Stomach (tissue), 4 donors: ENCODE measurements around the gene COQ3.

Experiments used
- CTCF ChIP-seq, 7 experiments: fragments of 450-650 bp in 4 of 7; fragments of 200-600 bp in 3 of 7; sonication (generic) in 3 of 7; IDR thresholded peaks; one replicate each; pipeline ENCODE4 v1.5.1; 2016 to 2019; ENCODE audit warnings: antibody characterized with exemption in 7 of 7, control low read depth in 2 of 7, mild to moderate bottlenecking in 1 of 7
- POLR2A ChIP-seq, 4 donors: fragments of 450-650 bp; IDR thresholded peaks; one replicate each; pipeline ENCODE4 v1.6.1; 2016; ENCODE audit warnings: antibody characterized with exemption in 4 of 4, control low read depth in 2 of 4, mild to moderate bottlenecking in 1 of 4, moderate library complexity in 1 of 4
- POLR2AphosphoS5 ChIP-seq, 3 donors: sonication (generic); formaldehyde crosslinking; IDR thresholded peaks; one replicate each; pipeline ENCODE4 v1.6.1; 2016; ENCODE audit warnings: antibody characterized with exemption in 3 of 3

GRCh38 chr6:99333068-99333467, 60.9 kb downstream of the COQ3 start:
- TF ChIP-seq CTCF (IDR thresholded peaks at IDR 0.05) = no peak
- TF ChIP-seq POLR2AphosphoS5 (IDR thresholded peaks at IDR 0.05) = no peak
- TF ChIP-seq POLR2A (IDR thresholded peaks at IDR 0.05) = no peak
